HG02840 (cell line): ENCODE measurements around the gene SSUH2.
"Not testable (repeated sequence)": the region's sequence is repeated elsewhere in the genome, so short reads cannot be mapped to it uniquely, and the experiment has no call there.

Source experiments
- ATAC-seq: cut with Tn5 transposase; IDR thresholded peaks from one replicate; pipeline ENCODE4 v1.9.1; 2021; ENCODE audit warnings: mild to moderate bottlenecking, moderate library complexity, moderate number of reproducible peaks; ENCODE audit not compliant: unreplicated experiment, low FRiP score

The SSUH2 gene

GRCh38 chr3:8584661-8585060, 59.9 kb downstream of the SSUH2 start:
- ATAC-seq, result no peak

GRCh38 chr3:8581806-8582445, 62.7 kb downstream of the SSUH2 start:
- ATAC-seq, result no peak

- no peak for ATAC-seq
Observed at GRCh38 chr3:8581373-8581772, 63.2 kb downstream of the SSUH2 start.

- not testable (repeated sequence) for ATAC-seq
Observed at GRCh38 chr3:8580434-8580833, 64.2 kb downstream of the SSUH2 start.

GRCh38 chr3:8579943-8580342, 64.7 kb downstream of the SSUH2 start:
- ATAC-seq, result no peak

GRCh38 chr3:8579096-8579495, 65.5 kb downstream of the SSUH2 start:
- peak; percentile 90 for ATAC-seq

GRCh38 chr3:8578282-8578681, 66.3 kb downstream of the SSUH2 start:
- no peak for ATAC-seq

- ATAC-seq, result no peak
Observed at GRCh38 chr3:8576841-8577571, 67.6 kb downstream of the SSUH2 start.

- no peak for ATAC-seq
Observed at GRCh38 chr3:8576436-8576835, 68.2 kb downstream of the SSUH2 start.

GRCh38 chr3:8575364-8576104, 69.1 kb downstream of the SSUH2 start:
- no peak for ATAC-seq

- no peak for ATAC-seq
Observed at GRCh38 chr3:8574670-8575322, 69.8 kb downstream of the SSUH2 start.

GRCh38 chr3:8574040-8574669, 70.4 kb downstream of the SSUH2 start:
- ATAC-seq, result no peak

GRCh38 chr3:8573342-8573926, 71.2 kb downstream of the SSUH2 start:
- ATAC-seq, result no peak

GRCh38 chr3:8571256-8571655, 73.3 kb downstream of the SSUH2 start:
- ATAC-seq, result no peak
